IPS DF 4.7 (cell line): ENCODE results near the gene CA10.

Experiments
- DNase-seq: peaks from one replicate; pipeline ENCODE4 v3.0.0-alpha.2; 2013; ENCODE audit warnings: low spot score; ENCODE audit errors: extremely low read depth

CA10 gene

GRCh38 chr17:51610155-51610554, 548.4 kb downstream of the CA10 start:
- no peak for DNase-seq

GRCh38 chr17:51608251-51608933, 550.1 kb downstream of the CA10 start:
- DNase-seq: no peak

- DNase-seq: no peak
Measured at GRCh38 chr17:51607512-51607911, 551.0 kb downstream of the CA10 start.

GRCh38 chr17:51604299-51605020, 554.1 kb downstream of the CA10 start:
- DNase-seq: no peak

GRCh38 chr17:51601622-51602261, 556.8 kb downstream of the CA10 start:
- no peak for DNase-seq

GRCh38 chr17:51598824-51599223, 559.7 kb downstream of the CA10 start:
- peak; percentile 44 for DNase-seq

GRCh38 chr17:51597345-51597744, 561.2 kb downstream of the CA10 start:
- no peak for DNase-seq

- no peak for DNase-seq
Measured at GRCh38 chr17:51595826-51596398, 562.6 kb downstream of the CA10 start.

- DNase-seq: no peak
Measured at GRCh38 chr17:51590071-51590656, 568.4 kb downstream of the CA10 start.

- DNase-seq: no peak
Measured at GRCh38 chr17:51588063-51588462, 570.5 kb downstream of the CA10 start.

GRCh38 chr17:51587516-51587915, 571.0 kb downstream of the CA10 start:
- DNase-seq: no peak

- peak; percentile 30 for DNase-seq
Measured at GRCh38 chr17:51585514-51586104, 572.9 kb downstream of the CA10 start.

GRCh38 chr17:51580869-51581268, 577.6 kb downstream of the CA10 start:
- no peak for DNase-seq
